ENCODE results near the gene MFN2.

Gene MFN2

DNA sequence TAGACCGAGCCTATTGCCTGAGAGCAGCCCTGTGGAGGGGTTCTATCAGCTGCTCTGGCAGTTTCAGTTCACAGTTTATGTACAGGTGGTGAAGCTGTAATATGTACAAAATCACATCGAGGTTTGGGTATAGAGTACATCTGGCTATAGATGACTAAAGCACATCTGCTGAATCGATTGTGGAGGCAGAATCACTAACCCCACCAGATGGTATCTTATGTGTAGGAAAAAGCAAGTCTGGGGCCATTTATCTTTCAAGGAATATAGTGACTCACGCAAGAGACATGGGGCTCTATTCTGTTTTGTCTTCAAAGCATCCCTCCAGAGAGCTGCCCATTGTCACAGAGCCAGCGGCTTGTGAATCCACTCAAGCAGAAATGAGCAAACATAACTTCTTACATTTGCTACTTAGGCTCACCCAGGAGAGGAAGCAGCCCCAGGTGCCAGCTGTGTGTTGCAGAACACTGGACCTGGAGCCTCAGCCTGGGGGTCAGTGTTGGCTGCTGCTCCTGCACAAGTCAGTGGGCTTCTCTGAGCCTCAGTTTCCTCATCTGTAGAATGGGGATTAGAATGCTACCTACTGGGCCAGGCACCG is 60.3 kb downstream of the MFN2 start:
- Histone ChIP-seq H3K4me1 (ENCODE audit: control insufficient read depth, insufficient read depth, low read length) (0 out of 2 replicates have a peak, but pooled peaks cover 3% of the 10 kb centered on the region), H3K4me3 (ENCODE audit: low read depth, low read length) (no peak overlapping the region), H3K9me3 (ENCODE audit: control insufficient read depth, insufficient read depth, low read depth, low read length) (no peaks in the 10 kb centered on the region), H3K36me3 (ENCODE audit: control insufficient read depth in 2 of 2, insufficient read depth in 1 of 2, low read length in 2 of 2) (no peaks in the 10 kb centered on the region), H3K27ac (ENCODE audit: extremely low read depth, low read depth, low read length) (no peak overlapping the region)
- POLR2A ChIA-PET: interaction anchor here (1.0 kb wide), 1 partner anchor 22 kb away, joined by 3 read pairs; the partner anchor contains the start of gene MIIP
- CTCF ChIA-PET: interaction anchor here (1.0 to 1.3 kb wide), 3 partner anchors 9 to 21 kb away, joined by 3 to 5 read pairs (median 4); partner anchors contain the start of gene MIIP
- TF ChIP-seq ZNF366 (tag by site-specific recombination; conservative IDR thresholded peaks at IDR 0.05) (peak; percentile 47; the same call in 1 of the 2 replicates), GLIS1 (tag by site-specific recombination; IDR thresholded peaks at IDR 0.05) (peak; percentile 42), SP7 (tag by site-specific recombination; IDR thresholded peaks at IDR 0.05) (0 out of 2 replicates have a peak, but pooled peaks have one; percentile 16), ZNF530 (tag by site-specific recombination; IDR thresholded peaks at IDR 0.05; ENCODE audit: low read depth) (no peak), ZNF302 (tag by site-specific recombination; IDR thresholded peaks at IDR 0.05; ENCODE audit: low read depth) (no peak), ZIC2 (tag by site-specific recombination; IDR thresholded peaks at IDR 0.05) (peak; percentile 37; the same call in 1 of the 2 replicates), OSR2 (tag by site-specific recombination; IDR thresholded peaks at IDR 0.05) (peak; percentile 88), ZNF560 (tag by site-specific recombination; IDR thresholded peaks at IDR 0.05; ENCODE audit: borderline replicate concordance) (no peak), GLI2 (tag by site-specific recombination; IDR thresholded peaks at IDR 0.05; ENCODE audit: borderline replicate concordance, low read depth) (no peak), ZNF585B (tag by site-specific recombination; IDR thresholded peaks at IDR 0.05) (no peak)
- TF ChIP-seq, protein P1, sequence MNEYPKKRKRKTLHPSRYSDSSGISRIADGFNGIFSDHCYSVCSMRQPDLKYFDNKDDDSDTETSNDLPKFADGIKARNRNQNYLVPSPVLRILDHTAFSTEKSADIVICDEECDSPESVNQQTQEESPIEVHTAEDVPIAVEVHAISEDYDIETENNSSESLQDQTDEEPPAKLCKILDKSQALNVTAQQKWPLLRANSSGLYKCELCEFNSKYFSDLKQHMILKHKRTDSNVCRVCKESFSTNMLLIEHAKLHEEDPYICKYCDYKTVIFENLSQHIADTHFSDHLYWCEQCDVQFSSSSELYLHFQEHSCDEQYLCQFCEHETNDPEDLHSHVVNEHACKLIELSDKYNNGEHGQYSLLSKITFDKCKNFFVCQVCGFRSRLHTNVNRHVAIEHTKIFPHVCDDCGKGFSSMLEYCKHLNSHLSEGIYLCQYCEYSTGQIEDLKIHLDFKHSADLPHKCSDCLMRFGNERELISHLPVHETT (tag by site-specific recombination; IDR thresholded peaks at IDR 0.05): no peak
- TF ChIP-seq, protein P2, sequence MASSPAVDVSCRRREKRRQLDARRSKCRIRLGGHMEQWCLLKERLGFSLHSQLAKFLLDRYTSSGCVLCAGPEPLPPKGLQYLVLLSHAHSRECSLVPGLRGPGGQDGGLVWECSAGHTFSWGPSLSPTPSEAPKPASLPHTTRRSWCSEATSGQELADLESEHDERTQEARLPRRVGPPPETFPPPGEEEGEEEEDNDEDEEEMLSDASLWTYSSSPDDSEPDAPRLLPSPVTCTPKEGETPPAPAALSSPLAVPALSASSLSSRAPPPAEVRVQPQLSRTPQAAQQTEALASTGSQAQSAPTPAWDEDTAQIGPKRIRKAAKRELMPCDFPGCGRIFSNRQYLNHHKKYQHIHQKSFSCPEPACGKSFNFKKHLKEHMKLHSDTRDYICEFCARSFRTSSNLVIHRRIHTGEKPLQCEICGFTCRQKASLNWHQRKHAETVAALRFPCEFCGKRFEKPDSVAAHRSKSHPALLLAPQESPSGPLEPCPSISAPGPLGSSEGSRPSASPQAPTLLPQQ (tag by site-specific recombination; IDR thresholded peaks at IDR 0.05): 0 out of 2 replicates have a peak, but pooled peaks have one; percentile 15
- TF ChIP-seq, protein P3, sequence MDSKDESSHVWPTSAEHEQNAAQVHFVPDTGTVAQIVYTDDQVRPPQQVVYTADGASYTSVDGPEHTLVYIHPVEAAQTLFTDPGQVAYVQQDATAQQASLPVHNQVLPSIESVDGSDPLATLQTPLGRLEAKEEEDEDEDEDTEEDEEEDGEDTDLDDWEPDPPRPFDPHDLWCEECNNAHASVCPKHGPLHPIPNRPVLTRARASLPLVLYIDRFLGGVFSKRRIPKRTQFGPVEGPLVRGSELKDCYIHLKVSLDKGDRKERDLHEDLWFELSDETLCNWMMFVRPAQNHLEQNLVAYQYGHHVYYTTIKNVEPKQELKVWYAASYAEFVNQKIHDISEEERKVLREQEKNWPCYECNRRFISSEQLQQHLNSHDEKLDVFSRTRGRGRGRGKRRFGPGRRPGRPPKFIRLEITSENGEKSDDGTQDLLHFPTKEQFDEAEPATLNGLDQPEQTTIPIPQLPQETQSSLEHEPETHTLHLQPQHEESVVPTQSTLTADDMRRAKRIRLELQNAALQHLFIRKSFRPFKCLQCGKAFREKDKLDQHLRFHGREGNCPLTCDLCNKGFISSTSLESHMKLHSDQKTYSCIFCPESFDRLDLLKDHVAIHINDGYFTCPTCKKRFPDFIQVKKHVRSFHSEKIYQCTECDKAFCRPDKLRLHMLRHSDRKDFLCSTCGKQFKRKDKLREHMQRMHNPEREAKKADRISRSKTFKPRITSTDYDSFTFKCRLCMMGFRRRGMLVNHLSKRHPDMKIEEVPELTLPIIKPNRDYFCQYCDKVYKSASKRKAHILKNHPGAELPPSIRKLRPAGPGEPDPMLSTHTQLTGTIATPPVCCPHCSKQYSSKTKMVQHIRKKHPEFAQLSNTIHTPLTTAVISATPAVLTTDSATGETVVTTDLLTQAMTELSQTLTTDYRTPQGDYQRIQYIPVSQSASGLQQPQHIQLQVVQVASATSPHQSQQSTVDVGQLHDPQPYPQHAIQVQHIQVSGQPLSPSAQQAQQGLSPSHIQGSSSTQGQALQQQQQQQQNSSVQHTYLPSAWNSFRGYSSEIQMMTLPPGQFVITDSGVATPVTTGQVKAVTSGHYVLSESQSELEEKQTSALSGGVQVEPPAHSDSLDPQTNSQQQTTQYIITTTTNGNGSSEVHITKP (tag by site-specific recombination; IDR thresholded peaks at IDR 0.05): peak; percentile 62
- TF ChIP-seq, protein P4, sequence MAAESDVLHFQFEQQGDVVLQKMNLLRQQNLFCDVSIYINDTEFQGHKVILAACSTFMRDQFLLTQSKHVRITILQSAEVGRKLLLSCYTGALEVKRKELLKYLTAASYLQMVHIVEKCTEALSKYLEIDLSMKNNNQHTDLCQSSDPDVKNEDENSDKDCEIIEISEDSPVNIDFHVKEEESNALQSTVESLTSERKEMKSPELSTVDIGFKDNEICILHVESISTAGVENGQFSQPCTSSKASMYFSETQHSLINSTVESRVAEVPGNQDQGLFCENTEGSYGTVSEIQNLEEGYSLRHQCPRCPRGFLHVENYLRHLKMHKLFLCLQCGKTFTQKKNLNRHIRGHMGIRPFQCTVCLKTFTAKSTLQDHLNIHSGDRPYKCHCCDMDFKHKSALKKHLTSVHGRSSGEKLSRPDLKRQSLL (tag by site-specific recombination; IDR thresholded peaks at IDR 0.05): peak; percentile 36; the same call in 1 of the 2 replicates
- TF ChIP-seq, protein P5, sequence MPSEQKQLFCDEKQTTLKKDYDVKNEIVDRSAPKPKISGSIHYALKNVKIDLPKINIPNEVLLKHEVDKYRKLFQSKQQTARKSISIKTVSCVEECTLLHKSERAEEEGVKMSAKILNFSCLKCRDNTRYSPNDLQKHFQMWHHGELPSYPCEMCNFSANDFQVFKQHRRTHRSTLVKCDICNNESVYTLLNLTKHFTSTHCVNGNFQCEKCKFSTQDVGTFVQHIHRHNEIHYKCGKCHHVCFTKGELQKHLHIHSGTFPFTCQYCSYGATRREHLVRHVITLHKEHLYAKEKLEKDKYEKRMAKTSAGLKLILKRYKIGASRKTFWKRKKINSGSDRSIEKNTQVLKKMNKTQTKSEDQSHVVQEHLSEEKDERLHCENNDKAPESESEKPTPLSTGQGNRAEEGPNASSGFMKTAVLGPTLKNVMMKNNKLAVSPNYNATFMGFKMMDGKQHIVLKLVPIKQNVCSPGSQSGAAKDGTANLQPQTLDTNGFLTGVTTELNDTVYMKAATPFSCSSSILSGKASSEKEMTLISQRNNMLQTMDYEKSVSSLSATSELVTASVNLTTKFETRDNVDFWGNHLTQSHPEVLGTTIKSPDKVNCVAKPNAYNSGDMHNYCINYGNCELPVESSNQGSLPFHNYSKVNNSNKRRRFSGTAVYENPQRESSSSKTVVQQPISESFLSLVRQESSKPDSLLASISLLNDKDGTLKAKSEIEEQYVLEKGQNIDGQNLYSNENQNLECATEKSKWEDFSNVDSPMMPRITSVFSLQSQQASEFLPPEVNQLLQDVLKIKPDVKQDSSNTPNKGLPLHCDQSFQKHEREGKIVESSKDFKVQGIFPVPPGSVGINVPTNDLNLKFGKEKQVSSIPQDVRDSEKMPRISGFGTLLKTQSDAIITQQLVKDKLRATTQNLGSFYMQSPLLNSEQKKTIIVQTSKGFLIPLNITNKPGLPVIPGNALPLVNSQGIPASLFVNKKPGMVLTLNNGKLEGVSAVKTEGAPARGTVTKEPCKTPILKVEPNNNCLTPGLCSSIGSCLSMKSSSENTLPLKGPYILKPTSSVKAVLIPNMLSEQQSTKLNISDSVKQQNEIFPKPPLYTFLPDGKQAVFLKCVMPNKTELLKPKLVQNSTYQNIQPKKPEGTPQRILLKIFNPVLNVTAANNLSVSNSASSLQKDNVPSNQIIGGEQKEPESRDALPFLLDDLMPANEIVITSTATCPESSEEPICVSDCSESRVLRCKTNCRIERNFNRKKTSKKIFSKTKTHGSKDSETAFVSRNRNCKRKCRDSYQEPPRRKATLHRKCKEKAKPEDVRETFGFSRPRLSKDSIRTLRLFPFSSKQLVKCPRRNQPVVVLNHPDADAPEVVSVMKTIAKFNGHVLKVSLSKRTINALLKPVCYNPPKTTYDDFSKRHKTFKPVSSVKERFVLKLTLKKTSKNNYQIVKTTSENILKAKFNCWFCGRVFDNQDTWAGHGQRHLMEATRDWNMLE (tag by site-specific recombination; conservative IDR thresholded peaks at IDR 0.05; ENCODE audit: low read depth): no peak
- TF ChIP-seq, protein P6, sequence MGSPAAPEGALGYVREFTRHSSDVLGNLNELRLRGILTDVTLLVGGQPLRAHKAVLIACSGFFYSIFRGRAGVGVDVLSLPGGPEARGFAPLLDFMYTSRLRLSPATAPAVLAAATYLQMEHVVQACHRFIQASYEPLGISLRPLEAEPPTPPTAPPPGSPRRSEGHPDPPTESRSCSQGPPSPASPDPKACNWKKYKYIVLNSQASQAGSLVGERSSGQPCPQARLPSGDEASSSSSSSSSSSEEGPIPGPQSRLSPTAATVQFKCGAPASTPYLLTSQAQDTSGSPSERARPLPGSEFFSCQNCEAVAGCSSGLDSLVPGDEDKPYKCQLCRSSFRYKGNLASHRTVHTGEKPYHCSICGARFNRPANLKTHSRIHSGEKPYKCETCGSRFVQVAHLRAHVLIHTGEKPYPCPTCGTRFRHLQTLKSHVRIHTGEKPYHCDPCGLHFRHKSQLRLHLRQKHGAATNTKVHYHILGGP (tag by site-specific recombination; IDR thresholded peaks at IDR 0.05): 0 out of 2 replicates have a peak, but pooled peaks have one; percentile 15
